Thyroid gland (tissue), 4 donors: ENCODE measurements around the gene MYL3.

Experiments
- CTCF ChIP-seq, 6 experiments: fragments of 200-600 bp in 3 of 6; fragments of 450-650 bp in 3 of 6; sonication (generic) in 3 of 6; IDR thresholded peaks; one replicate each; pipeline ENCODE4 v1.5.1; 2016 to 2019; ENCODE audit warnings: antibody characterized with exemption in 6 of 6, mild to moderate bottlenecking in 2 of 6, inconsistent platforms in 1 of 6, moderate library complexity in 1 of 6
- POLR2A ChIP-seq, 2 donors: fragments of 450-650 bp; IDR thresholded peaks; one replicate each; pipeline ENCODE4 v1.6.1; 2017; ENCODE audit warnings: antibody characterized with exemption in 2 of 2, mild to moderate bottlenecking in 2 of 2, moderate library complexity in 1 of 2

DNA sequence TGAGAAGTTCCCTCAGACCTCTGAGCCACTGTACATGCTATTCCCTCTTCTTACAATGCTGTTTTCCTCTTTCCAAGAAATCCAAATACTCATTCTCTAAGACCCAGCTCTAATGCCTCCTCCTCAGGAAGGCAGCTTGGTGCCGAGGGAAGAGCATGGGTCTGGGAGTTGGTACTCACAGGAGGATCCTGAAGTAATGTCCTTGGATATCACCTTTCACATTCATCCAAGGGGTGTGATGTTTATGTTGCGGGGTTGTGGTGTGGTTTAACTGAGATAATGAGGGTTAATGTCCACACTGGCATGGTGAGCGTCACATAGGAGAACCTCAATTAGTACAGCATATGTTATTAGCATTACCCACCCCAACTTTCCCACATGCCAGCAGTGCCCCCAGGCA lies 31.9 kb downstream of the MYL3 start:
- TF ChIP-seq CTCF (IDR thresholded peaks at IDR 0.05) (no peak), POLR2A (IDR thresholded peaks at IDR 0.05) (no peak)
